Left cardiac atrium (tissue), 4 donors: Measurements from ENCODE around the gene CHAC1. TPM values are rescaled to one million over a fixed set of nuclear protein-coding genes. Genes with fewer than 3 reads are reported as not detected.
A peak's percentile ranks its signal among the peaks of the same experiment; 100 is the strongest.

Experiments used
- ATAC-seq, 2 donors: fragments of 200-7000 bp; cut with Tn5 transposase; one replicate each; pipeline ENCODE4 v1.9.1; 2020; ENCODE audit warnings: mild to moderate bottlenecking in 2 of 2, moderate library complexity in 2 of 2
- DNase-seq: peaks from one replicate; pipeline ENCODE4 v3.0.0-alpha.2; 2020
- intact Hi-C, 2 donors: fragments of 100-400 bp; cut with DNase I; formaldehyde crosslinking; loops; one replicate each; pipeline versions ENCODE4 v1.14.1 to v1.15.1; 2022 to 2023
- total RNA-seq, 2 donors: library from RNA; stranded (reverse); fragmentation: NEBNext Ultra II Directional; extraction: Animal tissue kit (Norgen Biotek cat#: 25700); gene quantifications; one replicate each; pipeline ENCODE4 v1.2.1, GENCODE V29; 2021
- donor health status: DM: no; HTN: yes; CAD: no.
- donor health status: DM: no; HTN: yes; CAD: no; lungs with severe emphysema.
- donor health status: DM: yes; HTN: yes; CAD: no.
- donor health status: Dilated cardiomyopathy.

Gene CHAC1
- total RNA-seq, 2 donors from 2014 or later: 2.6 to 3.3 TPM

GRCh38 chr15:40934457-40934856 is 18.8 kb upstream of the CHAC1 start:
- ATAC-seq (no peak), DNase-seq (no peak)
- intact Hi-C loops: no loop called here

- DNase-seq (no peak), ATAC-seq (no peak)
- intact Hi-C loops: no loop called here
These were observed 17.0 kb upstream of the CHAC1 start for GRCh38 chr15:40936234-40936708.

DNA sequence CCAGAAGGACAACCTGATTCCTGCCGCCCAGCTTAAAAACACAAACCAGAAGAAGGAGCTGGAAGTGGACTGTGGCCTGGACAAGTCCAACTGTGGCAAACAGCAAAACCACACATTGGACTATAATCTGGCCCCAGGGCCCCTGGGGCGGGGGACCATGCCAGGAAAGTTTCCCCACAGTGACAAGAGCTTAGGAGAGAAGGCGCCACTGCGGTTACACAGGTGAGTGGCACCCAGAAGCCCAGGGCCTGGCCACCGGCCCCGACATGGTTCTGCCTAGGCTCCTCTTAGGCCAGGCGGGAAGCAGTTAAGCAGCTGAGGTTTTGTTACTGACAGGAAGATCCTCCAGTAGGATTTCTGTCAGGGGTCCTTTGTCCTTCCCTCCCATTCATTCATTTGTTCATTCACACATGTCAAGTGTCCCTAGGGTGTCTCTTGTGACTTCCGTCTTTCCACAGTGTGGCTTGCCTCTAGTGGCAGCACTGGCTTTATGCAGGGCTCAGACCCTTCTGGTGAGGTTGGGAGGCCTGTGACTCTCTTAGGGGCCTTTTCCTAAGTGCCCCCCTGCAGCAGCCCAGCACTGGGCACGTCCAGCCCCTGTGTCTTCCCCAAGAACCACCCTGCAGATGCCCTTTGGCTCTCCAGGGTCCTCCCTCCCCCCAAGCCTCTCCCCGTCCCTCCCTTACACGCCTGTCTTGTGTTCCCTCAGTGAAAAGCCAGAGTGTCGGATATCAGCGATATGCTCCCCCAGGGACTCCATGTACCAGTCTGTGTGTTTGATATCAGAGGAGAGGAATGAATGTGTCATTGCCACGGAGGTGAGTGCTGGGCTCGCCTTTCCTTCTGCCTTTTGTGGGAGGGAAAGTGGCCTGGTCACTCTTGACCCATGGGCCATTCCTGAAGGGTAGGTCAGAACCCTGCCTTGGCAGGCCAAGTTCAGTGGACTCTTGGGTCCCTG is 16.3 kb upstream of the CHAC1 start:
- DNase-seq: no peak
- intact Hi-C loops: no loop called here
- peak in 1 of 2 donors; percentile 26 for ATAC-seq

DNA sequence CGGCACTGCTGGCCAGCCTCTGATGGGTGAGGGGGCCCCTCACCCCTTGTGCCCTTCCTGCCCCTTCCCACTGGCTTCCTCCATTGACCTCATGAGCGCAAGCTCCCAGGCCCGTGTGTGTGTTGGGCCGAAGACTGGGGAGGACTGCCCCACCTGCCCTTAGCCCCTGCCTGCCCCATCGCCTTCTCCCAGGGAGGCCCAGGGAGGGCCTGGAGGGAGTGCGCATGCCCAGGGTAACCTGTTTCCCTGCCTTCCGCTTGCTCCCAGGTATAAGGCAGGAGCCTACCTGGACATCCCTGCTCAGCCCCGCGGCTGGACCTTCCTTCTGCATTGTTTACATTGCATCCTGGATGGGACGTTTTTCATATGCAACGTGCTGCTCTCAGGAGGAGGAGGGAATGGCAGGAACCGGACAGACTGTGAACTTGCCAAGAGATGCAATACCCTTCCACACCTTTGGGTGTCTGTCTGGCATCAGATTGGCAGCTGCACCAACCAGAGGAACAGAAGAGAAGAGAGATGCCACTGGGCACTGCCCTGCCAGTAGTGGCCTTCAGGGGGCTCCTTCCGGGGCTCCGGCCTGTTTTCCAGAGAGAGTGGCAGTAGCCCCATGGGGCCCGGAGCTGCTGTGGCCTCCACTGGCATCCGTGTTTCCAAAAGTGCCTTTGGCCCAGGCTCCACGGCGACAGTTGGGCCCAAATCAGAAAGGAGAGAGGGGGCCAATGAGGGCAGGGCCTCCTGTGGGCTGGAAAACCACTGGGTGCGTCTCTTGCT is 15.3 kb upstream of the CHAC1 start:
- intact Hi-C loops: no loop called here
- ATAC-seq (peak; percentile 49 to 53), DNase-seq (no peak)

- ATAC-seq (no peak), DNase-seq (no peak)
- intact Hi-C loops: no loop called here
These were observed 14.8 kb upstream of the CHAC1 start for GRCh38 chr15:40938536-40938870.

DNA sequence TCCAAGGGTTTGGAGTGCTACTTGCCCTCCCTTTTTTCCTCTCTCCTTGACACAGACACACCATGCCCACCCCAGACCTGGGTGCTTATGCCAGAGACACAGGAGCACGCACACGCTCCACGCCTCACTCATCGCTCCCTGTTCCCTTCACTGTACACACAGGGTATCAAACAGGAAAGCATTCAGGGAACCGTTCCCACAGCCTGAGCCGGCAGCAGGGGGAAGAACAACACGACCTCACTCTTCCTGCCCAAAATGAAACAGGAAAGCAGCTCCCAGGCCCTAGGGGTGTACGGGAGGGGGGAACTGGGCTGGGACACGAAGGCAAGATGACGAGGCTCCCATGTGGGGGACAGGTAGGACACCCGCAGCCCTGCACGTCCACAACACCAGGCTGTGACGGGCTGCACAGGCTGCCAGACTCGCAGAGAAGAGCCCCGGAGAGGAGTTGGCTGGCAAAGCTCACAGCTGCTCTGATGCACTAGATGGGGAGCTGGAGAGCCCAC is 12.9 kb upstream of the CHAC1 start:
- intact Hi-C loops: loop anchor here (5.0 to 10.0 kb wide), 3 partner anchors 33 to 82 kb away; no protein-coding TSS in a partner anchor
- DNase-seq (peak; percentile 55), ATAC-seq (peak in 1 of 2 donors; percentile 2)

DNA sequence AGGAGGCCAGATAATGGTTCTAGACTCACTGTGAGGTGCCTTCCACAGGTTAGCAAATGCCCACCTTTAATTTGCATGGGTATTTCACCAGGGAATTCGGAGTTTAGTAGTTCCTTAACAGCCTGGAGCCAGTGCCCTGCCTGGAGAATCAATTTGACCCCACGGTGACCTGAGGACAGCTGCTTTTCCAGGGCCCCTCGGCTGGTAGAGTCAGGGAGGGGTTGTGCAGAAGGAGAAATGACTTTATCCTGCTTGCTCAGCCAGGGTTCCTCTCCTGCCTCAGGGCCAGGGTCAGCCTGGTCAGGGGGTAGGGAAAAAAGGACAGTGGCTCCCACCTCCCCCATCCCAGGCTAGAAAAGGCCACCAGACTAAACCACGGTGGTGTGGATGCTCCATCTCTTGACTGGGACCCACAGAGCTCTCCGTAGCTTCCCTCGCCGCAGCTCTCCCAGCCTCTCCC is 12.2 kb upstream of the CHAC1 start:
- DNase-seq (no peak), ATAC-seq (no peak)
- intact Hi-C loops: loop anchor here (5.0 to 10.0 kb wide), 3 partner anchors 34 to 81 kb away; no protein-coding TSS in a partner anchor

- peak; percentile 85 for DNase-seq
- intact Hi-C loops: loop anchor here (5.0 to 10.0 kb wide), 3 partner anchors 34 to 81 kb away; no protein-coding TSS in a partner anchor
- peak; percentile 84 to 85 for ATAC-seq
These were observed 11.5 kb upstream of the CHAC1 start for GRCh38 chr15:40941528-40942336.

- intact Hi-C loops: loop anchor here (5.0 to 10.0 kb wide), 3 partner anchors 35 to 80 kb away; no protein-coding TSS in a partner anchor
- ATAC-seq (peak; percentile 1 to 3), DNase-seq (no peak)
These were observed 10.9 kb upstream of the CHAC1 start for GRCh38 chr15:40942337-40942854.

DNA sequence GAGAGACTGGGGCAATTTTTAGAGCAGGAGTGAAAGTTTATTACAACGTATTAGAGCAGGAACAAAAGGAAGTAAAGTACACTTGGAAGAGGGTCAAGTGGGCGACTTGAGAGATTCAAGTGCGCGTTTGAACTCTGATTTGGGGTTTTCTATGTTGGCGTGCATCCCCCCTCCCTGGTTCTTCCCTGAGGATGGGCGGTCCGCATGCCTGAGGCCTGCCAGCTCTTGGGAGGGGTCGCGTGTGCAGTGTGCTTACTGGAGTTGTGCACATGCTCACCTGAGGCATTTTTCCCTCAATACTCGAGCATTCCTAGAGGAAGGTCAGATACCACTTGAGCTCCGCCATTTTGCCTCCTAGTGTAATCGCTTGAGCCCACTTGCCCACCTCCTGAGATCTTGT is 10.4 kb upstream of the CHAC1 start:
- no peak for ATAC-seq
- intact Hi-C loops: loop anchor here (5.0 to 10.0 kb wide), 3 partner anchors 36 to 79 kb away; no protein-coding TSS in a partner anchor

GRCh38 chr15:40943764-40944365 is 9.4 kb upstream of the CHAC1 start:
- intact Hi-C loops: loop anchor here (5.0 to 10.0 kb wide), 3 partner anchors 37 to 78 kb away; no protein-coding TSS in a partner anchor
- no peak for DNase-seq
- ATAC-seq: no peak

More for the DNA sequence above, 10.4 kb upstream of the CHAC1 start:
- no peak for DNase-seq

DNA sequence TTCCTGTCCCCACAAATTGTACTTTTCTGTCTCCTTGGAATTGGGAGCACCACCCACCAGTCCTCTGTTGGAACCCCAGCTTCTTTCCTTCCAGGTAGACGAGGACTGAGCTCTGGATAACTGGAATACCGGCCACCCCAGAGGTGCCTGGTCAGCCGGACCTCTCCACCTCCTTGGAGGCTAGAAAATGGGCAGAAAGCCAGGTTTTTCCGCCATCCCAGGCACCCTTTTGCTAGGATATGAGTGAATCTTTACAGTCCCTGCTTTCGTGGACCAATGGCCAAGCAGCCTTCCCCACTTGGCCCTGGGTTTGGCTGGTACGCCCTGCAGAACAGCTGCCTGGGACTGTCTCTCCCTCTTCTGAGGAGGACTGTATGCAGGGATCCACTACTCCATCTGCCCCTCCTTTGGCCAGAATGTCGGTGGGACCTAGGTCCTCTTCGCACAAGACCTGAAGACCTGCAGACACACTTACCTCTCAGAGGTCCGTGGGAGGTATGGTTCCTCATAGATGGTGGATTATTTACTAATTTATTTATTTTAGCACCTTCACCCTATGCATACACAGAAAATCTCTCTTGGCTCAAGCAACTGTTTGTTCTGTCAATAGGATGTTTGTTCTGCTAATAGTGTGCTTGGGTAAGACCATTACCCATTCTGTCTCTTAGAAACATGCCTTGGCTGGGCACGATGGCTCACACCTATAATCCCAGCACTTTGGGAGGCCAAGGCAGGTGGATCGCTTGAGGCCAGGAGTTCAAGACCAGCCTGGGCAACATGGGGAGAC is 8.6 kb upstream of the CHAC1 start:
- ATAC-seq: no peak
- intact Hi-C loops: loop anchor here (5.0 to 10.0 kb wide), 3 partner anchors 37 to 78 kb away; no protein-coding TSS in a partner anchor
- no peak for DNase-seq

DNA sequence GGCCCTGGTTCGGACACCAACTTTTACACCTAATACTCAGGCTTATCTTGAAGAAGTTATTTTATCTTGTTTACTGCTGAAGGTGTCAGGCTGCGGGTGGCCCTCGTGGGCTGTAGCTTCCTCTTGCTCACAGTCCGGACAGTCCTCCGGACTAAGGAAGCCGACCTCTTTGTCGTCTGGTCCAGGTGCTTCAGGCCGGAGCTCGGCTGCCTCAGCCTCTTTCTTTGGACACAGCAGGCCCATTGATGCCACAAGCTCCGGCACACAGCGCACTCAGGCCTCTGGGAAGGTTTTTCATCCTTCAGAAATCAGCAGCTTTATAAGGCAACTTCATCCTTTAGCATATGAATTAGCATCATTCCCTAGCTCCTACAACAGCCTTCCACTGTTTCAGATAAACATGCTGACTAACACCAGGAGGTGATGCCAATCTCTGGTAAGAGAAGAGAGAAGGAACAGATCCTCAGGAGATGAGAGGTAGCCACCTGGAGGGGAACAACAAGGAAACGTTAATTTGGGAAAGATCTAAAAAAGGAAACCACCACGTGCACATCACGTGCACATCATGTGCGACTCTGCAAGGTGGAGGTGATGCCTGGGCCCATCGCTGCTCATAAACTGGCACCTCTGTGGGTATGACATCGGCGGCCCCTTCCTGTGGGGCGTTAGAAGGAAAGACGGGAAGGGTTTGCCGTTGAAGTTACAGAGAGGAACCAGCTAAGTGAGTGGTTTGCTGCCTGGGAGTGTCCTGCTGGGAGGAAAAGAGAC is 4.4 kb upstream of the CHAC1 start:
- intact Hi-C loops: loop anchor here in 1 of 2 donors (10.0 kb wide), 1 partner anchor 66 kb away; no protein-coding TSS in a partner anchor
- DNase-seq (no peak), ATAC-seq (no peak)

DNA sequence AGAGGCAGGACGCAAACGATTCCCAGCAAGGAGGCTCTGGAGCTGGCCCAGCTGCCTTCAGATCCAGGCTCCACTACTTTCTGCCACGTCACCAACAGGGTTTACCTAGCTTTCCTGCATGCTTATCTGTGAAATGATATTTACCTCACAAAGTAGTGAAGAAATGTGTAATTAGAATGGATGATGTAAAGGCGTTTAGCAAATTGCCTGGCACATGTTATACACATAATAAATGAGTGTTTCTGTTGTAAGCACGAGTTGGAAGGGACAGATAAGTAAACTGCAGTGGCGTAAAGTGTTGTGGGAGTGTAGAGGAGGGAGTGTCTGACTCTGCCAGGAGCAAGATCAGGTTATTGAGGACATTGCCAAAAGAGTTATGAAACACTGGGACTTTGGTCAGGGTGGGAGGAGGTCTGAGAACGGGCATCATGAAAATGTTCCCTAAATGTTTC is 3.5 kb upstream of the CHAC1 start:
- intact Hi-C loops: loop anchor here in 1 of 2 donors (10.0 kb wide), 1 partner anchor 65 kb away; no protein-coding TSS in a partner anchor
- ATAC-seq (peak in 1 of 2 donors; percentile 52), DNase-seq (no peak)

DNA sequence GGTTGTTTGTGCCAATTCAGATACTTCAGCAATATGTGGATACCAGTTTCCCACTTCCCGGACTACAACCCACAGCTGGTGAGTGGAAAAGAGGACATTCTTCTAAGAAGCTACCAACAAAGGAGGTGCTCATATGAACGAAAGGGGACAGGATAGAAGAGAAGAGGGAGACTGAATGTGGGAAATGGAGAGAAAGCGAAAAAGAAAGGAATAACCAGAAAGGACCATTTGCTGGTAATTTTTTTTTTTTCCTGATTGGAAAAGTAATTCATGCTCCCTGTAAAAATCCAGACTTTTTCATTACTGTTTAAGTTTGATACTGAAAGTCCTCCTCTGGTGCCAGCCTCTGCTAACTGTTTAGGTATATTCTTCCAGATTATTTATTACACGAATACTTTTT is 1.5 kb upstream of the CHAC1 start:
- intact Hi-C loops: no loop called here
- no peak for ATAC-seq
- DNase-seq: no peak

DNA sequence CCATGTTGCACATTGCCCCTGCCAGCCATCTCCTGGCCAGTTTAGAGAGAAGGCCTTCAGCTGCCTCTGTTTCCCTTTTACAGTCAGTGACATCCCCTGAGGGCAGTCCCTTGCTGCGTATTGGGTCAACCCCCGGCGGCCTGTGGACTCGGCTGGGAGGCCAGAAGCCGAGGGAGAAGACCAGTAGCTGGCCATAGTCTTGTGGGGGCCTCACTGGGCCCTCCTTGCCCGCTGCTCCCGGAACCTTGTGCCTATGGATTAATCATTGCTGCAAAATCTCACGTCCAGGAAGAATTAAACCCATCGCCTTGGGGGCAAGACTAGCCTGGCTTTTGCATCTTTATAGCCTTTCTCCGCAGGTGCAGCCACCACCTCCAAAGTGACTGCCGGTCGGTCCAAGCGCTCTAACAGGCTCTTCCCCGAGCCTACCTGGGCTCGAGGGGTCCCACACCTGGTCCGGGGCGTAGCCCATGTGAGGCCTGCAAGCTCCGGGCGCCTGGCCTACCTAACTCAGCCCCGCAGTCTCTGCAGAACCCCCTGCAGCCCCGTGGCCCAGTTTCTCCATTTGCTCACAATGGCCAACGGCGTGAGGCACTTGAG is 870 bp upstream of the CHAC1 start:
- ATAC-seq (no peak), DNase-seq (no peak)
- intact Hi-C loops: no loop called here
